HG02885 (cell line): ENCODE data around the gene GRK1.

Source experiments
- ATAC-seq: cut with Tn5 transposase; IDR thresholded peaks from one replicate; pipeline ENCODE4 v1.9.1; 2021; ENCODE audit warnings: mild to moderate bottlenecking; ENCODE audit not compliant: unreplicated experiment, poor library complexity

The GRK1 gene

DNA sequence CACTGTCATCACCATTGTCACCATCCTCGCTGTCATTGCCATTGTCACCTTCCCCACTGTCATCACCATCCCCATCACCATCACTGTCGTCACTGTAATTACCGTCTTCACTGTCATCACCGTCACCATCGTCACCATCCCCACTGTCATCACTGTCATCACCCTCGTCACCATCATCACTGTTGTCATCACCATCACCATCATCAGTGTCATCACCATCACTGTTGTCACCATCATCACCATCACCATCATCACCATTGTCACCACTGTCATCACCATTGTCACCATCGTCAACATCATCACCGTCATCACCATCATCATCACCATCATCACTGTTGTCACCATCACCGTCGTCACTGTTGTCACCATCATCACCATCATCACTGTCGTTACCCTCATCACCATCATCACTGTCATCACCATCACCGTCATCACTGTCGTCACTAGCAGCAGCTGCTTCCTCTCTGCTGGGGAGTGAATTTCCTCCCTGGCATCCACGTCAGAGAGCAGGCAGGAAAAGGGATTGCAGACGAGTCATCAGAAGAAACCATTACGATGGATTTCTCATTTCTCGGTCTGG is 119.3 kb downstream of the GRK1 start:
- no peak for ATAC-seq
